SK-N-SH (cell line): ENCODE data around the gene STEAP1. TPM values are rescaled to one million over a fixed set of nuclear protein-coding genes. Genes with fewer than 3 reads are reported as not detected.
"Not testable (repeated sequence)": the region's sequence is repeated elsewhere in the genome, so short reads cannot be mapped to it uniquely, and the experiment has no call there.

Experiments used
- CTCF ChIA-PET: fragments of 300-600, 350-600 bp; formaldehyde crosslinking; extraction: SDS; loops from one replicate; lab custom pipeline; 2021; lab: Yijun Ruan, JAX
- POLR2A ChIA-PET: fragments of 350-600 bp; sonication (Branson Sonifier 250); formaldehyde crosslinking; extraction: SDS; loops from one replicate; lab custom pipeline; 2020; ENCODE audit warnings: antibody characterized with exemption, inconsistent platforms; lab: Yijun Ruan, JAX
- DNase-seq: peaks from one replicate; pipeline ENCODE4 v3.0.0; 2012
- H2AFZ ChIP-seq: fragments of 200-600 bp; sonication (generic); 2 replicates; pipeline ENCODE4 v1.8.1; 2016; ENCODE audit warnings: antibody characterized with exemption, mild to moderate bottlenecking, low read depth
- H3F3A ChIP-seq: fragments of 200-600 bp; sonication (generic); replicated peaks from 2 replicates; pipeline ENCODE3; 2016; ENCODE audit warnings: antibody characterized with exemption, mild to moderate bottlenecking; ENCODE audit not compliant: insufficient read depth
- H3K27ac ChIP-seq, 2 experiments: fragments of 200-500 bp in 1 of 2; fragments of 200-600 bp in 1 of 2; sonication (Bioruptor generic) in 1 of 2; sonication (generic), shearing (Covaris generic) in 1 of 2; 2 replicates each; pipeline versions ENCODE4 v1.5.1 to v1.6.1; 2014 to 2016; ENCODE audit warnings: low read depth in 2 of 2, inconsistent platforms in 1 of 2, low read length in 1 of 2, mild to moderate bottlenecking in 1 of 2, mixed read lengths in 1 of 2
- H3K27me3 ChIP-seq: fragments of 200-600 bp; sonication (generic), shearing (Covaris generic); 2 replicates; pipeline ENCODE4 v1.6.1; 2016; ENCODE audit warnings: mixed run types; ENCODE audit not compliant: insufficient read depth
- H3K36me3 ChIP-seq, 2 experiments: fragments of 200-500 bp in 1 of 2; fragments of 200-600 bp in 1 of 2; sonication (Bioruptor generic) in 1 of 2; sonication (generic) in 1 of 2; replicated peaks in 1 of 2; 2 replicates each; pipeline versions ENCODE3 to v1.5.1; 2014 to 2016; ENCODE audit warnings: low read length in 1 of 2, mild to moderate bottlenecking in 1 of 2; ENCODE audit not compliant: insufficient read depth in 2 of 2, control insufficient read depth in 1 of 2
- H3K4me1 ChIP-seq, 2 experiments: fragments of 200-500 bp in 1 of 2; fragments of 200-600 bp in 1 of 2; sonication (Bioruptor generic) in 1 of 2; sonication (generic), shearing (Covaris generic) in 1 of 2; 2 replicates each; pipeline versions ENCODE4 v1.5.1 to v1.6.1; 2014 to 2016; ENCODE audit warnings: low read depth in 1 of 2, low read length in 1 of 2, mixed run types in 1 of 2; ENCODE audit not compliant: insufficient read depth in 2 of 2, control insufficient read depth in 1 of 2
- H3K4me2 ChIP-seq: fragments of 200-600 bp; sonication (generic), shearing (Covaris generic); 2 replicates; pipeline ENCODE4 v1.6.1; 2017; ENCODE audit warnings: mixed run types
- H3K4me3 ChIP-seq, 2 experiments: fragments of 200-500 bp in 1 of 2; fragments of 200-600 bp in 1 of 2; sonication (Bioruptor generic) in 1 of 2; sonication (generic), shearing (Covaris generic) in 1 of 2; 2 replicates each; pipeline versions ENCODE4 v1.5.1 to v1.8.1; 2014 to 2016; ENCODE audit warnings: low read depth in 2 of 2, inconsistent platforms in 1 of 2, low read length in 1 of 2, mild to moderate bottlenecking in 1 of 2, mixed read lengths in 1 of 2, moderate library complexity in 1 of 2
- H3K79me2 ChIP-seq: fragments of 200-600 bp; sonication (generic); 2 replicates; pipeline ENCODE4 v1.8.1; 2017; ENCODE audit warnings: mild to moderate bottlenecking; ENCODE audit not compliant: insufficient read depth
- H3K9ac ChIP-seq: fragments of 200-600 bp; sonication (generic); 2 replicates; pipeline ENCODE4 v1.6.1; 2017; ENCODE audit warnings: mixed run types
- H3K9me2 ChIP-seq: fragments of 200-600 bp; sonication (generic); 2 replicates; pipeline ENCODE4 v1.6.1; 2017; ENCODE audit warnings: mixed run types
- H3K9me3 ChIP-seq: fragments of 200-600 bp; sonication (generic); 2 replicates; pipeline ENCODE4 v1.6.1; 2017; ENCODE audit warnings: mixed run types, mild to moderate bottlenecking, moderate library complexity
- H4K20me1 ChIP-seq: fragments of 200-600 bp; sonication (generic); 2 replicates; pipeline ENCODE4 v1.6.1; 2017; ENCODE audit warnings: mild to moderate bottlenecking, mixed run types; ENCODE audit not compliant: insufficient read depth
- CHD2 ChIP-seq: fragments of 150-350 bp; IDR thresholded peaks from 2 replicates; pipeline ENCODE4 v1.6.1; 2018; ENCODE audit warnings: low read length; ENCODE audit not compliant: partially characterized antibody
- CTCF ChIP-seq: fragments of 200-600 bp; sonication (generic); IDR thresholded peaks from 2 replicates; pipeline ENCODE4 v1.6.1; 2017; ENCODE audit warnings: antibody characterized with exemption, mild to moderate bottlenecking, moderate library complexity
- EP300 ChIP-seq, 2 experiments: IDR thresholded peaks; 2 replicates each; pipeline versions ENCODE4 v1.4.0 to v1.6.1; 2012; ENCODE audit warnings: borderline replicate concordance in 1 of 2, low read depth in 1 of 2, low read length in 1 of 2
- MXI1 ChIP-seq: IDR thresholded peaks from 2 replicates; pipeline ENCODE4 v1.6.1; 2012; ENCODE audit warnings: mild to moderate bottlenecking, low read depth, low read length, improper control_type of control experiment
- RAD21 ChIP-seq: IDR thresholded peaks from 2 replicates; pipeline ENCODE4 v1.6.1; 2012; ENCODE audit warnings: mild to moderate bottlenecking, low read length
- REST ChIP-seq: IDR thresholded peaks from 2 replicates; pipeline ENCODE4 v1.6.1; 2012; ENCODE audit warnings: mild to moderate bottlenecking, low read depth, low read length, moderate library complexity
- SIN3A ChIP-seq: IDR thresholded peaks from 2 replicates; pipeline ENCODE4 v1.6.1; 2012; ENCODE audit warnings: low read depth, mild to moderate bottlenecking, low read length, moderate library complexity, borderline replicate concordance
- SMC3 ChIP-seq: IDR thresholded peaks from 2 replicates; pipeline ENCODE4 v1.6.1; 2012; ENCODE audit warnings: low read depth, low read length, improper control_type of control experiment
- TAF1 ChIP-seq: IDR thresholded peaks from 2 replicates; pipeline ENCODE4 v1.6.1; 2012; ENCODE audit warnings: low read depth, mild to moderate bottlenecking, low read length, moderate library complexity, borderline replicate concordance
- TCF12 ChIP-seq: IDR thresholded peaks from 2 replicates; pipeline ENCODE4 v1.4.0; 2012
- TEAD4 ChIP-seq: IDR thresholded peaks from 2 replicates; pipeline ENCODE4 v1.4.0; 2012; ENCODE audit warnings: mild to moderate bottlenecking, borderline replicate concordance; ENCODE audit not compliant: insufficient read depth
- WGBS: methylation state at CpG from one replicate; pipeline ENCODE4 v1.1.6; 2017; ENCODE audit warnings: low lambda C conversion rate; 5-methylcytosine and 5-hydroxymethylcytosine counted together
- polyA plus RNA-seq, 3 experiments: library from polyadenylated mRNA; depleted of rRNA; stranded (reverse); fragments of >200 nt; gene quantifications; 2 replicates each; pipeline ENCODE4 v1.2.3, GENCODE V29; 2012
- TF ChIP-seq, protein P1 (sequence below): IDR thresholded peaks from 2 replicates; pipeline ENCODE4 v1.4.0; 2012; ENCODE audit warnings: low read depth

Gene STEAP1
- polyA plus RNA-seq (2012; rRNA removed): 17.0 and 23.4 TPM in 2 replicates
- 25.8 and 31.1 TPM in 2 replicates for polyA plus RNA-seq (2012; cell fraction: cytosol; rRNA removed)
- 11.5 and 21.6 TPM in 2 replicates for polyA plus RNA-seq (2012; cell fraction: nucleus; rRNA removed)

- peaks cover 23% of the 10 kb centered on the region for H3K79me2 ChIP-seq
- 5% methylated on average over 19 of the region's 58 CpGs for WGBS
- not testable (repeated sequence) for H3K36me3 ChIP-seq, H3K27me3 ChIP-seq, H3K9me2 ChIP-seq, H3K9me3 ChIP-seq, H4K20me1 ChIP-seq
- TF ChIP-seq TAF1 (0 out of 2 replicates have a peak, but pooled peaks have one; percentile 48), SIN3A (0 out of 2 replicates have a peak, but pooled peaks have one; percentile 18), MXI1 (peak; percentile 66), EP300 (IDR thresholded peaks at IDR 0.05; ENCODE audit: borderline replicate concordance in 1 of 2, low read depth in 1 of 2, low read length in 1 of 2) (peak in 1 of 2 experiments; percentile 36; a peak in 1 of 4 replicates), TEAD4 (0 out of 2 replicates have a peak, but pooled peaks have one; percentile 21), TCF12 (peak; percentile 20; the same call in 1 of the 2 replicates), REST (peak; percentile 76; the same call in 1 of the 2 replicates), SMC3 (peak; percentile 95), RAD21 (peak; percentile 66), CHD2 (peak; percentile 46), CTCF (peak; percentile 87)
- TF ChIP-seq, protein P1, sequence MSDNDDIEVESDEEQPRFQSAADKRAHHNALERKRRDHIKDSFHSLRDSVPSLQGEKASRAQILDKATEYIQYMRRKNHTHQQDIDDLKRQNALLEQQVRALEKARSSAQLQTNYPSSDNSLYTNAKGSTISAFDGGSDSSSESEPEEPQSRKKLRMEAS: peak; percentile 91
- peaks cover 3 to 13% of the 10 kb centered on the region in 2 experiments; a peak in 3 of 4 replicates for H3K4me1 ChIP-seq
- peak within 1 kb of the TSS; percentile 68; the same call in 1 of the 2 replicates for H3K9ac ChIP-seq
- peak; percentile 89 for DNase-seq
- ChIA-PET POLR2A (interaction anchor here (0.7 kb wide), 1 partner anchor 274 kb away, joined by 4 read pairs; no protein-coding TSS in a partner anchor), CTCF (interaction anchor here (0.6 to 3.5 kb wide), 40 partner anchors 9 to 1911 kb away, joined by 3 to 120 read pairs (median 4); partner anchors contain the start of genes CDK14, FAM237B and STEAP2)
- peak within 1 kb of the TSS; percentile 100 for H2AFZ ChIP-seq
- H3K4me2 ChIP-seq: peak within 1 kb of the TSS; percentile 95
- H3K4me3 ChIP-seq: peak within 1 kb of the TSS; percentile 66 to 73
- H3F3A ChIP-seq: peaks cover 33% of the 10 kb centered on the region
- H3K27ac ChIP-seq: peak within 1 kb of the TSS in 1 of 2 experiments; percentile 89; a peak in 2 of 4 replicates
These were observed at the start of gene STEAP1 for GRCh38 chr7:90153943-90154771. Gene STEAP1 (plus strand): TSS chr7:90154469. CDS start chr7:90159789, 5,320 bp downstream.
